ENCODE data around the gene HARBI1. TPM values are rescaled to one million over a fixed set of nuclear protein-coding genes. Genes with fewer than 3 reads are reported as not detected.
"Not testable (repeated sequence)": the region's sequence is repeated elsewhere in the genome, so short reads cannot be mapped to it uniquely, and the experiment has no call there.

HARBI1 gene
- total RNA-seq, 2 donors from 2014 or later = 17.2 to 17.4 TPM

- no peaks in the 10 kb centered on the region for H3K27me3 Mint-ChIP-seq
- no peak overlapping the region for H3K27ac Mint-ChIP-seq
- no peaks in the 10 kb centered on the region for H3K4me1 Mint-ChIP-seq
- H3K9me3 ChIP-seq (ENCODE audit: control insufficient read depth, low read length, poor library complexity, severe bottlenecking) = no peaks in the 10 kb centered on the region
- H3K4me3 Mint-ChIP-seq = no peak overlapping the region
- no peaks in the 10 kb centered on the region for H3K36me3 Mint-ChIP-seq (ENCODE audit: low read depth)
- ATAC-seq = no peak
- DNase-seq = no peak
Observed at GRCh38 chr11:46599340-46600193, 17.5 kb downstream of the HARBI1 start.

GRCh38 chr11:46597609-46598219 lies 19.3 kb downstream of the HARBI1 start:
- H3K4me3 Mint-ChIP-seq = no peak overlapping the region
- H3K27ac Mint-ChIP-seq = peak overlapping the region; percentile 67
- H3K36me3 Mint-ChIP-seq (ENCODE audit: low read depth) = peaks cover 2% of the 10 kb centered on the region
- DNase-seq (no peak), ATAC-seq (no peak)
- H3K4me1 Mint-ChIP-seq = peaks cover 13% of the 10 kb centered on the region
- no peaks in the 10 kb centered on the region for H3K9me3 ChIP-seq (ENCODE audit: control insufficient read depth, low read length, poor library complexity, severe bottlenecking)
- H3K27me3 Mint-ChIP-seq = no peaks in the 10 kb centered on the region

- no peaks in the 10 kb centered on the region for H3K9me3 ChIP-seq (ENCODE audit: control insufficient read depth, low read length, poor library complexity, severe bottlenecking)
- no peak for ATAC-seq
- peak overlapping the region; percentile 67 for H3K27ac Mint-ChIP-seq
- no peak for DNase-seq
- peaks cover 2% of the 10 kb centered on the region for H3K36me3 Mint-ChIP-seq (ENCODE audit: low read depth)
- H3K4me1 Mint-ChIP-seq = peaks cover 16% of the 10 kb centered on the region
- H3K27me3 Mint-ChIP-seq = no peaks in the 10 kb centered on the region
- H3K4me3 Mint-ChIP-seq = no peak overlapping the region
Observed at GRCh38 chr11:46597155-46597554, 19.9 kb downstream of the HARBI1 start.

GRCh38 chr11:46594785-46595184 lies 22.2 kb downstream of the HARBI1 start:
- no peak for DNase-seq
- Mint-ChIP-seq H3K4me3 (no peak overlapping the region), H3K27me3 (no peaks in the 10 kb centered on the region), H3K4me1 (peaks cover 26% of the 10 kb centered on the region), H3K36me3 (ENCODE audit: low read depth) (peaks cover 6% of the 10 kb centered on the region), H3K27ac (no peak overlapping the region)
- no peak for ATAC-seq
- H3K9me3 ChIP-seq (ENCODE audit: control insufficient read depth, low read length, poor library complexity, severe bottlenecking) = no peaks in the 10 kb centered on the region

- peaks cover 6% of the 10 kb centered on the region for H3K36me3 Mint-ChIP-seq (ENCODE audit: low read depth)
- H3K9me3 ChIP-seq (ENCODE audit: control insufficient read depth, low read length, poor library complexity, severe bottlenecking) = no peaks in the 10 kb centered on the region
- no peak for DNase-seq
- H3K4me3 Mint-ChIP-seq = peak overlapping the region; percentile 97
- no peaks in the 10 kb centered on the region for H3K27me3 Mint-ChIP-seq
- no peak for ATAC-seq
- peaks cover 27% of the 10 kb centered on the region for H3K4me1 Mint-ChIP-seq
- peak overlapping the region; percentile 95 for H3K27ac Mint-ChIP-seq
Observed at GRCh38 chr11:46594374-46594700, 22.7 kb downstream of the HARBI1 start.

- no peaks in the 10 kb centered on the region for H3K9me3 ChIP-seq (ENCODE audit: control insufficient read depth, low read length, poor library complexity, severe bottlenecking)
- Mint-ChIP-seq H3K36me3 (ENCODE audit: low read depth) (peaks cover 6% of the 10 kb centered on the region), H3K27me3 (no peaks in the 10 kb centered on the region), H3K4me1 (peaks cover 33% of the 10 kb centered on the region), H3K27ac (peak within 1 kb of the TSS; percentile 95), H3K4me3 (peak within 1 kb of the TSS; percentile 97)
- DNase-seq = peak; percentile 50 to 71 (median 60)
- ATAC-seq = peak; percentile 96
Observed at GRCh38 chr11:46593550-46594373, 23.3 kb downstream of the HARBI1 start, which contains the start of gene AMBRA1. TSS of gene AMBRA1 (minus strand) at chr11:46594023. CDS start at chr11:46548380, 45,643 bp downstream.

- Mint-ChIP-seq H3K36me3 (ENCODE audit: low read depth) (peaks cover 8% of the 10 kb centered on the region), H3K4me3 (peak overlapping the region; percentile 75), H3K4me1 (peaks cover 46% of the 10 kb centered on the region), H3K27ac (no peak overlapping the region), H3K27me3 (no peaks in the 10 kb centered on the region)
- H3K9me3 ChIP-seq (ENCODE audit: control insufficient read depth, low read length, poor library complexity, severe bottlenecking) = no peaks in the 10 kb centered on the region
- ATAC-seq (no peak), DNase-seq (no peak)
Observed at GRCh38 chr11:46590740-46591605, 26.1 kb downstream of the HARBI1 start.

- H3K27me3 Mint-ChIP-seq = no peaks in the 10 kb centered on the region
- H3K9me3 ChIP-seq (ENCODE audit: control insufficient read depth, low read length, poor library complexity, severe bottlenecking) = no peaks in the 10 kb centered on the region
- no peak overlapping the region for H3K27ac Mint-ChIP-seq
- no peak overlapping the region for H3K4me3 Mint-ChIP-seq
- H3K36me3 Mint-ChIP-seq (ENCODE audit: low read depth) = peaks cover 8% of the 10 kb centered on the region
- peaks cover 44% of the 10 kb centered on the region for H3K4me1 Mint-ChIP-seq
- DNase-seq (no peak), ATAC-seq (no peak)
Observed at GRCh38 chr11:46588915-46589314, 28.1 kb downstream of the HARBI1 start.

GRCh38 chr11:46588131-46588530 lies 28.9 kb downstream of the HARBI1 start:
- no peaks in the 10 kb centered on the region for H3K9me3 ChIP-seq (ENCODE audit: control insufficient read depth, low read length, poor library complexity, severe bottlenecking)
- H3K36me3 Mint-ChIP-seq (ENCODE audit: low read depth) = peaks cover 6% of the 10 kb centered on the region
- no peak overlapping the region for H3K27ac Mint-ChIP-seq
- no peak overlapping the region for H3K4me3 Mint-ChIP-seq
- H3K27me3 Mint-ChIP-seq = no peaks in the 10 kb centered on the region
- H3K4me1 Mint-ChIP-seq = peaks cover 40% of the 10 kb centered on the region
- DNase-seq = no peak
- no peak for ATAC-seq

- not testable (repeated sequence) for ATAC-seq; H3K27ac Mint-ChIP-seq; H3K9me3 ChIP-seq (ENCODE audit: control insufficient read depth, low read length, poor library complexity, severe bottlenecking); H3K4me3 Mint-ChIP-seq; H3K27me3 Mint-ChIP-seq; H3K36me3 Mint-ChIP-seq (ENCODE audit: low read depth); DNase-seq
- H3K4me1 Mint-ChIP-seq = peaks cover 38% of the 10 kb centered on the region
Observed at GRCh38 chr11:46583513-46583912, 33.5 kb downstream of the HARBI1 start.

- no peak overlapping the region for H3K4me3 Mint-ChIP-seq
- H3K27ac Mint-ChIP-seq = peak overlapping the region; percentile 37
- no peaks in the 10 kb centered on the region for H3K9me3 ChIP-seq (ENCODE audit: control insufficient read depth, low read length, poor library complexity, severe bottlenecking)
- ATAC-seq (no peak), DNase-seq (no peak)
- H3K4me1 Mint-ChIP-seq = peaks cover 34% of the 10 kb centered on the region
- peaks cover 6% of the 10 kb centered on the region for H3K36me3 Mint-ChIP-seq (ENCODE audit: low read depth)
- no peaks in the 10 kb centered on the region for H3K27me3 Mint-ChIP-seq
Observed at GRCh38 chr11:46582588-46582987, 34.4 kb downstream of the HARBI1 start.

- H3K36me3 Mint-ChIP-seq (ENCODE audit: low read depth) = peaks cover 7% of the 10 kb centered on the region
- ATAC-seq (no peak), DNase-seq (no peak)
- no peaks in the 10 kb centered on the region for H3K9me3 ChIP-seq (ENCODE audit: control insufficient read depth, low read length, poor library complexity, severe bottlenecking)
- no peak overlapping the region for H3K4me3 Mint-ChIP-seq
- H3K4me1 Mint-ChIP-seq = peaks cover 26% of the 10 kb centered on the region
- no peak overlapping the region for H3K27ac Mint-ChIP-seq
- H3K27me3 Mint-ChIP-seq = no peaks in the 10 kb centered on the region
Observed at GRCh38 chr11:46577058-46577457, 40.0 kb downstream of the HARBI1 start.

All from T-helper 17 cell (primary cell).